GM23338 (cell line): ENCODE results near the gene PCMT1. TPM values are rescaled to one million over a fixed set of nuclear protein-coding genes. Genes with fewer than 3 reads are reported as not detected.
A peak's percentile ranks its signal among the peaks of the same experiment; 100 is the strongest.

Experiments
- ATAC-seq: fragments of 200-7000 bp; cut with Tn5 transposase; 3 replicates; pipeline ENCODE4 v1.9.1; 2020
- DNase-seq: peaks from one replicate; pipeline ENCODE4 v3.0.0-alpha.2; 2015; ENCODE audit warnings: low spot score
- H2AFZ ChIP-seq: fragments of 200-600 bp; sonication (generic); 2 replicates; pipeline ENCODE4 v1.8.0; 2016; ENCODE audit warnings: antibody characterized with exemption, mild to moderate bottlenecking, moderate library complexity
- H3F3A ChIP-seq: fragments of 200-600 bp; sonication (generic); replicated peaks from 2 replicates; pipeline ENCODE4 v1.8.0; 2017; ENCODE audit warnings: antibody characterized with exemption, mixed run types, low read depth
- H3K27ac ChIP-seq: fragments of 200-600 bp; sonication (generic); 2 replicates; pipeline ENCODE4 v1.6.1; 2016; ENCODE audit warnings: low read depth
- H3K27me3 ChIP-seq: fragments of 200-600 bp; sonication (generic); 2 replicates; pipeline ENCODE4 v1.8.0; 2016; ENCODE audit warnings: mild to moderate bottlenecking, mixed run types, moderate library complexity; ENCODE audit not compliant: insufficient read depth
- H3K36me3 ChIP-seq: fragments of 200-600 bp; sonication (generic); 2 replicates; pipeline ENCODE4 v1.8.0; 2016; ENCODE audit warnings: mild to moderate bottlenecking; ENCODE audit not compliant: insufficient read depth
- H3K4me1 ChIP-seq: fragments of 200-600 bp; sonication (generic); 2 replicates; pipeline ENCODE4 v1.8.0; 2016; ENCODE audit warnings: mild to moderate bottlenecking, moderate library complexity; ENCODE audit not compliant: insufficient read depth
- H3K4me2 ChIP-seq: fragments of 200-600 bp; sonication (generic); 2 replicates; pipeline ENCODE4 v1.7.1; 2017; ENCODE audit warnings: mixed run types
- H3K4me3 ChIP-seq: fragments of 200-600 bp; sonication (generic); 2 replicates; pipeline ENCODE4 v1.6.1; 2016; ENCODE audit warnings: mixed run types
- H3K79me2 ChIP-seq: fragments of 200-600 bp; sonication (generic); replicated peaks from 2 replicates; pipeline ENCODE4 v1.8.0; 2017; ENCODE audit warnings: mild to moderate bottlenecking; ENCODE audit not compliant: insufficient read depth
- H3K9me2 ChIP-seq: fragments of 200-600 bp; sonication (generic); 2 replicates; pipeline ENCODE4 v1.8.0; 2017; ENCODE audit not compliant: insufficient read depth
- H4K20me1 ChIP-seq: fragments of 200-600 bp; sonication (generic); replicated peaks from 2 replicates; pipeline ENCODE4 v1.8.0; 2017; ENCODE audit warnings: mild to moderate bottlenecking; ENCODE audit not compliant: insufficient read depth
- H3K27ac Mint-ChIP-seq: 2 replicates; pipeline ENCODE4 v1.8.0; 2020; ENCODE audit warnings: inconsistent platforms, mild to moderate bottlenecking, moderate library complexity, mixed read lengths
- H3K27me3 Mint-ChIP-seq: 3 replicates; pipeline ENCODE4 v1.8.0; 2022; ENCODE audit warnings: low read depth, mild to moderate bottlenecking, moderate library complexity, mixed read lengths, inconsistent platforms; ENCODE audit not compliant: insufficient read depth, poor library complexity
- H3K36me3 Mint-ChIP-seq: 3 replicates; pipeline ENCODE4 v1.8.0; 2021; ENCODE audit warnings: low read depth, mild to moderate bottlenecking, inconsistent platforms, moderate library complexity, mixed read lengths
- H3K4me1 Mint-ChIP-seq: 3 replicates; pipeline ENCODE4 v1.8.0; 2020; ENCODE audit warnings: mild to moderate bottlenecking, inconsistent platforms, mixed read lengths
- H3K4me3 Mint-ChIP-seq: 3 replicates; pipeline ENCODE4 v1.8.0; 2021; ENCODE audit warnings: moderate library complexity, mild to moderate bottlenecking, inconsistent platforms, mixed read lengths
- H3K9me3 Mint-ChIP-seq: 3 replicates; pipeline ENCODE4 v1.8.0; 2020; ENCODE audit warnings: moderate library complexity, mild to moderate bottlenecking, inconsistent platforms, mixed read lengths
- CREB1 ChIP-seq: fragments of 250-450 bp; sonication (Bioruptor Pico); IDR thresholded peaks from 2 replicates; pipeline ENCODE4 v1.5.0; 2020; ENCODE audit warnings: low read depth, mild to moderate bottlenecking, moderate library complexity
- EZH2 ChIP-seq: fragments of 200-600 bp; sonication (generic); IDR thresholded peaks from one replicate; pipeline ENCODE4 v1.8.0; 2017; ENCODE audit warnings: antibody characterized with exemption, mild to moderate bottlenecking, low read depth; ENCODE audit not compliant: unreplicated experiment
- EZH2phosphoT487 ChIP-seq: fragments of 200-600 bp; sonication (generic); IDR thresholded peaks from one replicate; pipeline ENCODE4 v1.8.1; 2018; ENCODE audit warnings: antibody characterized with exemption; ENCODE audit not compliant: unreplicated experiment
- JUNB ChIP-seq: IDR thresholded peaks from one replicate; pipeline ENCODE4 v1.6.1; 2016; ENCODE audit warnings: antibody characterized with exemption; ENCODE audit not compliant: unreplicated experiment
- NANOG ChIP-seq: IDR thresholded peaks from 2 replicates; pipeline ENCODE4 v1.6.1; 2016; ENCODE audit warnings: antibody characterized with exemption, borderline replicate concordance
- POLR2AphosphoS5 ChIP-seq: IDR thresholded peaks from 2 replicates; pipeline ENCODE4 v1.6.1; 2016; ENCODE audit warnings: antibody characterized with exemption, low read depth
- STAT1 ChIP-seq: IDR thresholded peaks from one replicate; pipeline ENCODE4 v1.6.1; 2016; ENCODE audit warnings: antibody characterized with exemption; ENCODE audit not compliant: unreplicated experiment
- ZNF114 ChIP-seq: fragments of 250-450 bp; sonication (Bioruptor Pico); IDR thresholded peaks from 2 replicates; pipeline ENCODE4 v1.5.0; 2020; ENCODE audit warnings: mild to moderate bottlenecking, moderate library complexity
- ZNF331 ChIP-seq: fragments of 250-450 bp; sonication (Bioruptor Pico); IDR thresholded peaks from 2 replicates; pipeline ENCODE4 v1.5.0; 2020; ENCODE audit warnings: low read depth, mild to moderate bottlenecking, moderate library complexity
- polyA plus RNA-seq: library from polyadenylated mRNA; unstranded; fragments of >200 nt; fragmentation: Nextera tagmentation; extraction: Ambion mirVana; gene quantifications from 2 replicates; pipeline ENCODE4 v1.2.1, GENCODE V29; 2016
- total RNA-seq: library from RNA; depleted of rRNA; stranded (reverse); fragments of >200 nt; shearing (Covaris generic); gene quantifications from 2 replicates; pipeline ENCODE4 v1.2.3, GENCODE V29; 2014
- TF ChIP-seq, protein P1 (sequence below): IDR thresholded peaks from one replicate; pipeline ENCODE4 v1.6.1; 2018; ENCODE audit warnings: antibody characterized with exemption; ENCODE audit not compliant: unreplicated experiment
- TF ChIP-seq, protein P2 (sequence below): IDR thresholded peaks from 2 replicates; pipeline ENCODE4 v1.6.1; 2016; ENCODE audit warnings: antibody characterized with exemption
- TF ChIP-seq, protein P3 (sequence below), 2 experiments: fragments of 200-600 bp in 1 of 2; sonication (generic) in 1 of 2; conservative IDR thresholded peaks; 2 replicates each; pipeline versions ENCODE4 v1.5.1 to v1.6.1; 2016 to 2017; ENCODE audit warnings: antibody characterized with exemption in 2 of 2, low read depth in 2 of 2, mild to moderate bottlenecking in 2 of 2, moderate library complexity in 1 of 2

The PCMT1 gene
- total and polyA plus RNA-seq, 2 experiments from 2014 or later, result 87.6 to 168 TPM

DNA sequence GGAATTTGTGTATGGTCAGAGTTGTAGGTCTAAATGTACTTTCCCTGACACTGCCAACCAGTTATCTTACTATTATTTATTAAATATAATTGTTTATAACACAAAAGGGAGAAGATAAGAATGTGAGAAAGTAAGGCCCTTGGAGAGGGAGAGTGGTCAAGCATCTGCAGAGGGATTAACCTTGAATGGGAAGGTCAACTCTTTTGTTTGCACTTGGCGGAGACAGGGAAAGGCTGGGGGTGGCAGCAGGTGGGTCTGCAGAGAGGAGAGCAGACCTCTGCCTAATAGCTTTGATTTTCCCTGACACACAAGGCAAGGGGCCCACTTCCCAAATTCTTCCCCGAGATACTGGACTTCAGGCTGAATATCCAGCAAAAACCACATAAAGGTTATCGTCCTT, 110.4 kb downstream of the PCMT1 start (continued):
- TF ChIP-seq, protein P1, sequence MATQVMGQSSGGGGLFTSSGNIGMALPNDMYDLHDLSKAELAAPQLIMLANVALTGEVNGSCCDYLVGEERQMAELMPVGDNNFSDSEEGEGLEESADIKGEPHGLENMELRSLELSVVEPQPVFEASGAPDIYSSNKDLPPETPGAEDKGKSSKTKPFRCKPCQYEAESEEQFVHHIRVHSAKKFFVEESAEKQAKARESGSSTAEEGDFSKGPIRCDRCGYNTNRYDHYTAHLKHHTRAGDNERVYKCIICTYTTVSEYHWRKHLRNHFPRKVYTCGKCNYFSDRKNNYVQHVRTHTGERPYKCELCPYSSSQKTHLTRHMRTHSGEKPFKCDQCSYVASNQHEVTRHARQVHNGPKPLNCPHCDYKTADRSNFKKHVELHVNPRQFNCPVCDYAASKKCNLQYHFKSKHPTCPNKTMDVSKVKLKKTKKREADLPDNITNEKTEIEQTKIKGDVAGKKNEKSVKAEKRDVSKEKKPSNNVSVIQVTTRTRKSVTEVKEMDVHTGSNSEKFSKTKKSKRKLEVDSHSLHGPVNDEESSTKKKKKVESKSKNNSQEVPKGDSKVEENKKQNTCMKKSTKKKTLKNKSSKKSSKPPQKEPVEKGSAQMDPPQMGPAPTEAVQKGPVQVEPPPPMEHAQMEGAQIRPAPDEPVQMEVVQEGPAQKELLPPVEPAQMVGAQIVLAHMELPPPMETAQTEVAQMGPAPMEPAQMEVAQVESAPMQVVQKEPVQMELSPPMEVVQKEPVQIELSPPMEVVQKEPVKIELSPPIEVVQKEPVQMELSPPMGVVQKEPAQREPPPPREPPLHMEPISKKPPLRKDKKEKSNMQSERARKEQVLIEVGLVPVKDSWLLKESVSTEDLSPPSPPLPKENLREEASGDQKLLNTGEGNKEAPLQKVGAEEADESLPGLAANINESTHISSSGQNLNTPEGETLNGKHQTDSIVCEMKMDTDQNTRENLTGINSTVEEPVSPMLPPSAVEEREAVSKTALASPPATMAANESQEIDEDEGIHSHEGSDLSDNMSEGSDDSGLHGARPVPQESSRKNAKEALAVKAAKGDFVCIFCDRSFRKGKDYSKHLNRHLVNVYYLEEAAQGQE, result no peak
- TF ChIP-seq ZNF331 (CRISPR knock-in tag) (no peak), EZH2phosphoT487 (no peak), JUNB (no peak), ZNF114 (CRISPR knock-in tag) (no peak), CREB1 (CRISPR knock-in tag) (no peak), EZH2 (no peak), NANOG (no peak), POLR2AphosphoS5 (no peak)
- TF ChIP-seq, protein P2, sequence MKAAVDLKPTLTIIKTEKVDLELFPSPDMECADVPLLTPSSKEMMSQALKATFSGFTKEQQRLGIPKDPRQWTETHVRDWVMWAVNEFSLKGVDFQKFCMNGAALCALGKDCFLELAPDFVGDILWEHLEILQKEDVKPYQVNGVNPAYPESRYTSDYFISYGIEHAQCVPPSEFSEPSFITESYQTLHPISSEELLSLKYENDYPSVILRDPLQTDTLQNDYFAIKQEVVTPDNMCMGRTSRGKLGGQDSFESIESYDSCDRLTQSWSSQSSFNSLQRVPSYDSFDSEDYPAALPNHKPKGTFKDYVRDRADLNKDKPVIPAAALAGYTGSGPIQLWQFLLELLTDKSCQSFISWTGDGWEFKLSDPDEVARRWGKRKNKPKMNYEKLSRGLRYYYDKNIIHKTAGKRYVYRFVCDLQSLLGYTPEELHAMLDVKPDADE, result no peak
- TF ChIP-seq, protein P3, sequence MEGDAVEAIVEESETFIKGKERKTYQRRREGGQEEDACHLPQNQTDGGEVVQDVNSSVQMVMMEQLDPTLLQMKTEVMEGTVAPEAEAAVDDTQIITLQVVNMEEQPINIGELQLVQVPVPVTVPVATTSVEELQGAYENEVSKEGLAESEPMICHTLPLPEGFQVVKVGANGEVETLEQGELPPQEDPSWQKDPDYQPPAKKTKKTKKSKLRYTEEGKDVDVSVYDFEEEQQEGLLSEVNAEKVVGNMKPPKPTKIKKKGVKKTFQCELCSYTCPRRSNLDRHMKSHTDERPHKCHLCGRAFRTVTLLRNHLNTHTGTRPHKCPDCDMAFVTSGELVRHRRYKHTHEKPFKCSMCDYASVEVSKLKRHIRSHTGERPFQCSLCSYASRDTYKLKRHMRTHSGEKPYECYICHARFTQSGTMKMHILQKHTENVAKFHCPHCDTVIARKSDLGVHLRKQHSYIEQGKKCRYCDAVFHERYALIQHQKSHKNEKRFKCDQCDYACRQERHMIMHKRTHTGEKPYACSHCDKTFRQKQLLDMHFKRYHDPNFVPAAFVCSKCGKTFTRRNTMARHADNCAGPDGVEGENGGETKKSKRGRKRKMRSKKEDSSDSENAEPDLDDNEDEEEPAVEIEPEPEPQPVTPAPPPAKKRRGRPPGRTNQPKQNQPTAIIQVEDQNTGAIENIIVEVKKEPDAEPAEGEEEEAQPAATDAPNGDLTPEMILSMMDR (conservative IDR thresholded peaks at IDR 0.05; ENCODE audit: low read depth in 2 of 2), result no peak

DNA sequence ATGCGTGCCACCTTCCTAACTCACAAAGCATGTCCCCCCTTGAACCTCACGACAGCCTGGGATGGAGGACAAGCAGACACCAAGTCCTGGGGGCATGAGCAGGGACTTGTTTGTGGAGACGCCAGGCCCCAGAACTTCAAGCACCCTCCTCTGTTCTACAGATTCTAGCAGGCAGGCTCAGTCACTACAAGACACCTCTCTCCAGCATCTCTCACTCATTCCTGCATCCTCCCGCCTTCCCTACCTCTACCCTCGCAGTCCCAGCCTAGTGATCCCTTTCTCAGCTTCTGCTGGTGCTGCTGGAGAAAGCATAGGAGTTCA, 110.9 kb downstream of the PCMT1 start:
- Histone ChIP-seq H3F3A (0 out of 2 replicates have a peak, but pooled peaks cover 6% of the 10 kb centered on the region), H4K20me1 (0 out of 2 replicates have a peak, but pooled peaks cover 19% of the 10 kb centered on the region), H3K9me2 (no peaks in the 10 kb centered on the region), H3K36me3 (no peaks in the 10 kb centered on the region), H3K4me3 (no peak overlapping the region), H2AFZ (no peak overlapping the region), H3K4me1 (peaks cover 25% of the 10 kb centered on the region), H3K27me3 (peaks cover 17% of the 10 kb centered on the region), H3K27ac (no peak overlapping the region), H3K4me2 (0 out of 2 replicates have a peak overlapping the region, but pooled peaks have one; percentile 97), H3K79me2 (peaks cover 19% of the 10 kb centered on the region)
- H3K4me3 Mint-ChIP-seq, result no peak overlapping the region; the same call in 2 of the 3 replicates
- no peaks in the 10 kb centered on the region for H3K36me3 Mint-ChIP-seq
- ATAC-seq, result no peak
- H3K9me3 Mint-ChIP-seq, result no peaks in the 10 kb centered on the region
- peaks cover 54% of the 10 kb centered on the region for H3K4me1 Mint-ChIP-seq
- peaks cover 18% of the 10 kb centered on the region for H3K27me3 Mint-ChIP-seq
- no peak for DNase-seq
- no peak overlapping the region for H3K27ac Mint-ChIP-seq
- no peak for TF ChIP-seq STAT1
- TF ChIP-seq JUNB, result no peak
- no peak for TF ChIP-seq POLR2AphosphoS5
- TF ChIP-seq CREB1 (CRISPR knock-in tag), result no peak
- TF ChIP-seq EZH2, result no peak
- no peak for TF ChIP-seq ZNF114 (CRISPR knock-in tag)
- TF ChIP-seq, protein P1, result no peak
- TF ChIP-seq EZH2phosphoT487, result no peak
- TF ChIP-seq, protein P2, result no peak
- TF ChIP-seq, protein P3 (conservative IDR thresholded peaks at IDR 0.05; ENCODE audit: low read depth in 2 of 2), result no peak
- no peak for TF ChIP-seq NANOG
- TF ChIP-seq ZNF331 (CRISPR knock-in tag), result no peak
